Glutamatergic neuron (in vitro differentiated cells): ENCODE results near the gene LGI4. TPM values are rescaled to one million over a fixed set of nuclear protein-coding genes. Genes with fewer than 3 reads are reported as not detected.
A peak's percentile ranks its signal among the peaks of the same experiment; 100 is the strongest.

Source experiments
- DNase-seq: peaks from one replicate; pipeline ENCODE4 v3.0.0; 2022
- H3K27ac Mint-ChIP-seq: one replicate; pipeline ENCODE4 v1.8.0; 2020; ENCODE audit warnings: mild to moderate bottlenecking, mixed read lengths, inconsistent platforms; ENCODE audit not compliant: unreplicated experiment
- H3K27me3 Mint-ChIP-seq: one replicate; pipeline ENCODE4 v1.8.0; 2020; ENCODE audit warnings: mild to moderate bottlenecking, moderate library complexity, mixed read lengths, inconsistent platforms; ENCODE audit not compliant: unreplicated experiment
- H3K36me3 Mint-ChIP-seq: one replicate; pipeline ENCODE4 v1.8.0; 2020; ENCODE audit warnings: mild to moderate bottlenecking, mixed read lengths, inconsistent platforms; ENCODE audit not compliant: unreplicated experiment
- H3K4me1 Mint-ChIP-seq: one replicate; pipeline ENCODE4 v1.8.0; 2020; ENCODE audit warnings: mild to moderate bottlenecking, low read depth, mixed read lengths, inconsistent platforms; ENCODE audit not compliant: unreplicated experiment
- H3K4me3 Mint-ChIP-seq: one replicate; pipeline ENCODE4 v1.8.0; 2020; ENCODE audit warnings: mild to moderate bottlenecking, mixed read lengths, inconsistent platforms; ENCODE audit not compliant: unreplicated experiment
- H3K9me3 Mint-ChIP-seq: one replicate; pipeline ENCODE4 v1.8.0; 2020; ENCODE audit warnings: mild to moderate bottlenecking, moderate library complexity, mixed read lengths, inconsistent platforms; ENCODE audit not compliant: unreplicated experiment
- total RNA-seq: library from RNA; stranded (reverse); fragmentation: NEBNext Ultra II Directional; extraction: Animal tissue kit (Norgen Biotek cat#: 25700); gene quantifications from one replicate; pipeline ENCODE4 v1.2.1, GENCODE V29; 2021; ENCODE audit not compliant: unreplicated experiment
- TF ChIP-seq, protein P1 (sequence below): fragments of 200-600 bp; sonication (generic); IDR thresholded peaks from one replicate; pipeline ENCODE4 v1.5.0; 2021; ENCODE audit not compliant: partially characterized antibody, unreplicated experiment

The LGI4 gene
- total RNA-seq, 1 donor from 2014 or later: 14.4 TPM

DNA sequence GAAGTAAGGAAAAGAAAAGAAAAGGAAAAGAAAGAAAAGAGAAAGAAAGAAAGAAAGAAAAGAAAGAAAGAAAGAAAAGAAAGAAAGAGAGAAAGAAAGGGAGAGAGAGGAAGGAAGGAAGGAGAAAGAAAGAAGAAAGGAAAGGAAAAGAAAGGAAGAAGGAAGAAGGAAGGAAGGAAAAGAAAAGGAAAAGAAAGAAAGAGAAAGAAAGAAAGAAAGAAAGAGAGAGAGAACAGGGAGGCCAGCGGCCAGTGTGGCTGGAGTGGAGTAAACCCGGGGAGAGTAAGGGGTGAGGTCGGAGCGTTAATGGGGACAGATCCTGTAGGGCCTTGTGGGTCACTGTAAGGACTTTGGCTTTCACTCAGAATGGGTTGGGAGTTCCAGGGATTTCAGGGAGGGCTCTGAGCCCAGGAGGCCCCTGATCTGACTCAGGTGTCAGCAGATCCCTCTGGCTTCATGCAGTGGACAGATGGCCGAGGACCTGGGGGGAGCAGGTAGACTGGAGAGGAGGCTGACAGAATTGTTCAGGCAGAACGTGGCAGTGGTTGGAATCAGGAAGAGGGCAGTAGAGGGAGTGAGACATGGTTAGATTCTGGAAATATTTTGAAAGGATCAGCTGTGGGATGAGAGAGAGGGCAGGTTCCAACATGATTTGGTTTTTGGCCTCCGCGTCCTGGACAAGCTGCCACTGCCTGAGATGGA is 39.0 kb downstream of the LGI4 start:
- no peak for DNase-seq
- peak overlapping the region; percentile 14 for H3K4me3 Mint-ChIP-seq
- peaks cover 2% of the 10 kb centered on the region for H3K9me3 Mint-ChIP-seq
- H3K27ac Mint-ChIP-seq: peak overlapping the region; percentile 45
- H3K36me3 Mint-ChIP-seq: no peaks in the 10 kb centered on the region
- TF ChIP-seq, protein P1, sequence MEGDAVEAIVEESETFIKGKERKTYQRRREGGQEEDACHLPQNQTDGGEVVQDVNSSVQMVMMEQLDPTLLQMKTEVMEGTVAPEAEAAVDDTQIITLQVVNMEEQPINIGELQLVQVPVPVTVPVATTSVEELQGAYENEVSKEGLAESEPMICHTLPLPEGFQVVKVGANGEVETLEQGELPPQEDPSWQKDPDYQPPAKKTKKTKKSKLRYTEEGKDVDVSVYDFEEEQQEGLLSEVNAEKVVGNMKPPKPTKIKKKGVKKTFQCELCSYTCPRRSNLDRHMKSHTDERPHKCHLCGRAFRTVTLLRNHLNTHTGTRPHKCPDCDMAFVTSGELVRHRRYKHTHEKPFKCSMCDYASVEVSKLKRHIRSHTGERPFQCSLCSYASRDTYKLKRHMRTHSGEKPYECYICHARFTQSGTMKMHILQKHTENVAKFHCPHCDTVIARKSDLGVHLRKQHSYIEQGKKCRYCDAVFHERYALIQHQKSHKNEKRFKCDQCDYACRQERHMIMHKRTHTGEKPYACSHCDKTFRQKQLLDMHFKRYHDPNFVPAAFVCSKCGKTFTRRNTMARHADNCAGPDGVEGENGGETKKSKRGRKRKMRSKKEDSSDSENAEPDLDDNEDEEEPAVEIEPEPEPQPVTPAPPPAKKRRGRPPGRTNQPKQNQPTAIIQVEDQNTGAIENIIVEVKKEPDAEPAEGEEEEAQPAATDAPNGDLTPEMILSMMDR: no peak
- H3K27me3 Mint-ChIP-seq: peaks cover 6% of the 10 kb centered on the region
- peaks cover 10% of the 10 kb centered on the region for H3K4me1 Mint-ChIP-seq

DNA sequence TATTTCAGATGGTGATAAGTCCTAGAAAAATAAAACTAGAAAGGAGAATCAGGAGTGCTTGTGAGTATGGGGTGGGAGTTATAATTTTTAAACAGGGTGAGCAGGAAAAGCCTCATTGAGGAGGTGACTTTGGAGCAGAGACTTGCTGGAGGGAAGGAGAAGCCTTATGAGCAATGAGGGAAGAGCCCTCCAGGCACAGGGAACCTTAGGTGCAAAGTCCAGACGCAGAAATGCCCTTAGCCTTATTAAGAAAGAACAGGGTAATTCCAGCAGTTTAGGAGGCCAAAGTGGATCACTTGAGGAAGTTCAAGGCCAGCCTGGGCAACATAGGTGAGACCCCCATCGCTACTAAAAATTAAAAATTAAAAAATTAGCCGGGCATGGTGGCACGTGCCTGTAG is 40.2 kb downstream of the LGI4 start:
- no peak for DNase-seq
- Mint-ChIP-seq H3K36me3 (no peaks in the 10 kb centered on the region), H3K27ac (no peak overlapping the region), H3K4me3 (no peak overlapping the region), H3K27me3 (peaks cover 6% of the 10 kb centered on the region), H3K9me3 (peaks cover 2% of the 10 kb centered on the region), H3K4me1 (peaks cover 14% of the 10 kb centered on the region)
- TF ChIP-seq, protein P1: no peak

DNA sequence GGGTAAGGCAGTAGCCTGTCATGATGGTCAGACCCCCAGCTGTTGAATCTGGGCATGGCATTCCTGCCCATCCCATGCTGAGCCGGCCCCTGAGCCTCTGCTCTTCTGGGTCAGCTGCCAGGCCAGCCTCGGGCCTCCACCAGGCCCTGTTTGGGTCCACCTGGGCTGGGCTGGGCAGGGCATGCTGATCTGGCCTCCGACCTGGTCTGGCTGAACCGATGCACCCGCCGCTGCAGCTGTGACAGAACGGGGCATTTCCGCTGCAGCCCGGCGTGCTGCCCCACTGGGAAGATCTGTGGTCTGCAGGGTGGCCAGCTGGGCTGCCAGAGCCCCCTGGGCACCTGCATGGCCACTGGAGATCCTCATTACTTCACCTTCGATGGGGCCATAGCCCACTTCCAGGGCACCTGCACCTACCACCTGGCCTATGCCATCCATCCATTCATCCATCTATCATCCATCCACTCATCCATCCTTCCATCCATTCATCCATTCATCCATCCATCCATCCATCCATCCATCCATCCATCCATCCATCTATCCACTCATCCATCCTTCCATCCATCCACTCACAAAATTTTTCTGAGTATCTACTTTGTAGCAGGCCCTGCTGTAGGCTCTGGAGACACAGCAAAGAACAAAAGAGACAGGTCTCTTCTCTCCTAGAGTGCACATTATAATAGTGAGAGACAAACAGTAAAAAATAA is 40.8 kb downstream of the LGI4 start:
- peaks cover 14% of the 10 kb centered on the region for H3K4me1 Mint-ChIP-seq
- H3K36me3 Mint-ChIP-seq: no peaks in the 10 kb centered on the region
- TF ChIP-seq, protein P1: no peak
- no peak overlapping the region for H3K27ac Mint-ChIP-seq
- peaks cover 2% of the 10 kb centered on the region for H3K9me3 Mint-ChIP-seq
- H3K4me3 Mint-ChIP-seq: no peak overlapping the region
- peaks cover 6% of the 10 kb centered on the region for H3K27me3 Mint-ChIP-seq
- no peak for DNase-seq

DNA sequence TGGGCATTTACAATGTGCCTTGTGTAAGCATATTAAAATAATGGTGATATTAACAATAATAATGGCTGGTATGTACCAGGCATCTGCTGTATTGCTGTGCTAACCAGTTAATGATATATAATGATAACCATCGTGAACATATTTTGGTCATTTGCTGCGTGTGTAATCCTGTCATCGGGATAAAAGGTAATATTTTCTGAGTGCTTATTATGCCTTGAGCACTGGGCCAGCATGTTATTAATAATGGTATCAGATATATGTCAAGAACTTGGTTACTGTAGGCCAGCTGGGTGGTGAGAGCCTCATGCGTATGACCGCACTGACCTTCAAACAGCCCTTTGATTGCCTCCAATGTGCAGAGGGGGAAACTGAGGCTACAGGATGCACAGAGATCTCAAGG is 41.4 kb downstream of the LGI4 start:
- no peak for DNase-seq
- Mint-ChIP-seq H3K27me3 (peaks cover 11% of the 10 kb centered on the region), H3K36me3 (no peaks in the 10 kb centered on the region), H3K4me3 (no peak overlapping the region), H3K4me1 (peaks cover 15% of the 10 kb centered on the region), H3K27ac (no peak overlapping the region), H3K9me3 (peaks cover 6% of the 10 kb centered on the region)
- TF ChIP-seq, protein P1: no peak
